HepG2 (cell line): ENCODE results near the gene CDH2. TPM values are rescaled to one million over a fixed set of nuclear protein-coding genes. Genes with fewer than 3 reads are reported as not detected.
A peak's percentile ranks its signal among the peaks of the same experiment; 100 is the strongest.

Experiments
- CEBPG ChIP-seq: IDR thresholded peaks from 2 replicates; pipeline ENCODE4 v1.6.1; 2016
- DZIP1 ChIP-seq: sonication (generic); formaldehyde crosslinking; IDR thresholded peaks from 2 replicates; pipeline ENCODE4 v1.5.0; 2020; ENCODE audit warnings: mild to moderate bottlenecking, missing genetic modification reagents
- GTF3A ChIP-seq: sonication (generic); formaldehyde crosslinking; conservative IDR thresholded peaks from 2 replicates; pipeline ENCODE4 v1.4.0; 2020; ENCODE audit warnings: mild to moderate bottlenecking, missing genetic modification reagents
- HINFP ChIP-seq: sonication (generic); formaldehyde crosslinking; IDR thresholded peaks from 2 replicates; pipeline ENCODE4 v1.4.0; 2020; ENCODE audit warnings: low read depth, mild to moderate bottlenecking, missing genetic modification reagents
- HOXA9 ChIP-seq: sonication (generic); formaldehyde crosslinking; IDR thresholded peaks from 2 replicates; pipeline ENCODE4 v1.8.1; 2022; ENCODE audit warnings: missing genetic modification reagents, mild to moderate bottlenecking, moderate library complexity, borderline replicate concordance
- NCOA2 ChIP-seq: sonication (generic); formaldehyde crosslinking; IDR thresholded peaks from 2 replicates; pipeline ENCODE4 v1.8.0; 2022; ENCODE audit warnings: inconsistent platforms
- ONECUT2 ChIP-seq: sonication (generic); formaldehyde crosslinking; IDR thresholded peaks from 2 replicates; pipeline ENCODE4 v1.4.0; 2020; ENCODE audit warnings: missing genetic modification reagents
- REPIN1 ChIP-seq: sonication (generic); formaldehyde crosslinking; IDR thresholded peaks from 2 replicates; pipeline ENCODE4 v1.8.0; 2022; ENCODE audit warnings: missing genetic modification reagents, low read depth, mild to moderate bottlenecking, borderline replicate concordance
- SETDB1 ChIP-seq: sonication (generic); formaldehyde crosslinking; IDR thresholded peaks from 2 replicates; pipeline ENCODE4 v1.5.1; 2020; ENCODE audit warnings: missing genetic modification reagents, mild to moderate bottlenecking, borderline replicate concordance
- SIN3B ChIP-seq: fragments of 150-350 bp; IDR thresholded peaks from 2 replicates; pipeline ENCODE4 v1.6.1; 2014; ENCODE audit warnings: low read length
- TCF7 ChIP-seq: sonication (generic); IDR thresholded peaks from 2 replicates; pipeline ENCODE4 v1.6.1; 2016; ENCODE audit warnings: antibody characterized with exemption, low read depth
- ZNF232 ChIP-seq: sonication (generic); formaldehyde crosslinking; IDR thresholded peaks from 2 replicates; pipeline ENCODE4 v1.4.0; 2020; ENCODE audit warnings: missing genetic modification reagents, borderline replicate concordance
- ZNF274 ChIP-seq: sonication (generic); formaldehyde crosslinking; IDR thresholded peaks from 2 replicates; pipeline ENCODE4 v1.5.1; 2020; ENCODE audit warnings: mild to moderate bottlenecking, missing genetic modification reagents
- ZNF292 ChIP-seq: sonication (generic); formaldehyde crosslinking; IDR thresholded peaks from 2 replicates; pipeline ENCODE4 v1.8.1; 2022; ENCODE audit warnings: mild to moderate bottlenecking, low read depth, missing genetic modification reagents, borderline replicate concordance
- ZNF432 ChIP-seq: sonication (generic); formaldehyde crosslinking; IDR thresholded peaks from 2 replicates; pipeline ENCODE4 v1.5.0; 2020; ENCODE audit warnings: missing genetic modification reagents, mild to moderate bottlenecking, borderline replicate concordance
- ZNF546 ChIP-seq: sonication (generic); formaldehyde crosslinking; conservative IDR thresholded peaks from 2 replicates; pipeline ENCODE4 v1.8.1; 2023; ENCODE audit warnings: mild to moderate bottlenecking, missing genetic modification reagents
- ZNF547 ChIP-seq: sonication (generic); formaldehyde crosslinking; IDR thresholded peaks from 2 replicates; pipeline ENCODE4 v1.5.1; 2020; ENCODE audit warnings: mild to moderate bottlenecking, missing genetic modification reagents
- ZNF724P ChIP-seq: sonication (generic); formaldehyde crosslinking; IDR thresholded peaks from 2 replicates; pipeline ENCODE4 v1.8.0; 2022; ENCODE audit warnings: missing genetic modification reagents, borderline replicate concordance
- ZNF772 ChIP-seq: sonication (generic); formaldehyde crosslinking; IDR thresholded peaks from 2 replicates; pipeline ENCODE4 v1.5.0; 2020; ENCODE audit warnings: mild to moderate bottlenecking, missing genetic modification reagents
- ZNF781 ChIP-seq: sonication (generic); formaldehyde crosslinking; IDR thresholded peaks from 2 replicates; pipeline ENCODE4 v1.5.1; 2020; ENCODE audit warnings: borderline replicate concordance, mild to moderate bottlenecking, missing genetic modification reagents; ENCODE audit errors: not compliant biosample characterization
- ZNF883 ChIP-seq: sonication (generic); formaldehyde crosslinking; IDR thresholded peaks from 2 replicates; pipeline ENCODE4 v1.5.1; 2020; ENCODE audit warnings: mild to moderate bottlenecking, missing genetic modification reagents; ENCODE audit errors: not compliant biosample characterization
- polyA plus RNA-seq, 8 experiments: library from polyadenylated mRNA; depleted of rRNA in 3 of 8; stranded (reverse) in 7 of 8; unstranded in 1 of 8; fragments of >200 nt; fragmentation: Illumina TruSeq in 4 of 8; extraction: Trizol in 4 of 8; gene quantifications; 2 replicates each; pipeline versions ENCODE4 v1.2.1 to v1.2.3, GENCODE V29; 2011 to 2016; ENCODE audit warnings: low read depth in 4 of 8, missing spikeins in 1 of 8, mixed read lengths in 1 of 8; ENCODE audit not compliant: insufficient read depth in 1 of 8
- total RNA-seq, 5 experiments: library from RNA; depleted of rRNA; stranded (reverse); fragments of >200 nt; fragmentation: Illumina TruSeq; extraction: Trizol; gene quantifications; 2 replicates each; pipeline ENCODE4 v1.2.3, GENCODE V29; 2016; ENCODE audit warnings: low read depth in 1 of 5
- TF ChIP-seq, protein P1 (sequence below): sonication (generic); formaldehyde crosslinking; conservative IDR thresholded peaks from 2 replicates; pipeline ENCODE4 v1.8.0; 2022; ENCODE audit warnings: low read depth, missing genetic modification reagents

The CDH2 gene
- total and polyA plus RNA-seq, 2 of the 13 experiments (the other 11 are each of a cell fraction or from before 2014, with no cell fraction given): 18.6 to 36.1 TPM

DNA sequence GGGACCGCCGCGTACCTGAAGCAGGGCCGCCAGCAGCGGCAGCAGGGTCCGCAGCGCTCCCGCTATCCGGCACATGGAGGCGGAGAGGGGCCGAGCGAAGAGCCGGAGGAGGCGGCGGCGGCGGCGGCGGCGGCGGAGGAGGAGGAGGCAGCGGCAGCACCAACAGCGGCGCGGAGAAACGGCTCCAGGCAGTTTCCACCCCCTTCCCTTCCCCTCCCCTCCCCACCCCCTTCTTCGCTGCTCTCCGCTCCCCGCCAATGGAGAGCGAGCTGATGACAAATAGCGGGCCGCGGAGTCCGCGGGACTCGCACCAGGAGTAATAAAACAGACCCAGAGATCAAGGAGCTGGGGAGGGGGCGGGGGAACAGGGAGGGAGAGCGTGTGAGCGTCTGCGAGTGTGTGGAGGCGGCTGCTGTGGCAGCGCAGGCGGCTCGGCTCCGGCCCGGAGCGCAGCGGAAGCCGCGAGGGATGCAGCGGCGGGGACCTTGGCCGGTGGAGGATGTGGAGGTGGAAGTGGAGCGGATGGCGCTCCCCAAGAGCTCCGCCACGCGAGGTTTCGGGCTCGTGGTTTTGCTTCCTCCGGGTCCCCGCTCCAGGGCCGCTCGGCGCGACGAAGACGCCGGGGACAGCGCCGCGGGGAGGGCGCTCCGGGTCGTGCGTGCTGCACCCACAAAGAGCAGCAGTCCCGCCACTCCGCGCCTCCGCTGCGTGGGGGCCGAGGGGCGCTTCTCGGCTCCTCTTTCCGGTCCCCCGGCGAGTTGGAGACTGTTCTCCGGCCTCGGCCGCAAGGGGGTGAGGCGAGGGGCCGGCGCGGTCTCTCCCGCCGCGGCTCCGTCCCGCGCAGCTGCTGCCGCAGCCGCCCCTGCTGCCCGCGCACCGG, at the start of gene CDH2 (continued):
- TF ChIP-seq DZIP1 (CRISPR knock-in tag): no peak
- 0 out of 2 replicates have a peak, but pooled peaks have one; percentile 2 for TF ChIP-seq ZNF274 (CRISPR knock-in tag)
- TF ChIP-seq ZNF547: no peak
- TF ChIP-seq TCF7: no peak; the same call in 1 of the 2 replicates
- no peak for TF ChIP-seq HINFP (CRISPR knock-in tag)
- peak; percentile 72 for TF ChIP-seq ZNF883 (CRISPR knock-in tag)
- no peak for TF ChIP-seq REPIN1
- TF ChIP-seq ZNF432 (CRISPR knock-in tag): no peak
- no peak for TF ChIP-seq SIN3B
- TF ChIP-seq SETDB1 (CRISPR knock-in tag): no peak
- TF ChIP-seq ZNF772 (CRISPR knock-in tag): no peak
- no peak for TF ChIP-seq HOXA9 (CRISPR knock-in tag)
- peak; percentile 50; the same call in 1 of the 2 replicates for TF ChIP-seq ZNF724P (CRISPR knock-in tag)
- TF ChIP-seq ZNF232: no peak
- TF ChIP-seq ZNF546 (CRISPR knock-in tag): no peak
- no peak for TF ChIP-seq ZNF781
- TF ChIP-seq CEBPG (CRISPR knock-in tag): no peak
- TF ChIP-seq, protein P1, sequence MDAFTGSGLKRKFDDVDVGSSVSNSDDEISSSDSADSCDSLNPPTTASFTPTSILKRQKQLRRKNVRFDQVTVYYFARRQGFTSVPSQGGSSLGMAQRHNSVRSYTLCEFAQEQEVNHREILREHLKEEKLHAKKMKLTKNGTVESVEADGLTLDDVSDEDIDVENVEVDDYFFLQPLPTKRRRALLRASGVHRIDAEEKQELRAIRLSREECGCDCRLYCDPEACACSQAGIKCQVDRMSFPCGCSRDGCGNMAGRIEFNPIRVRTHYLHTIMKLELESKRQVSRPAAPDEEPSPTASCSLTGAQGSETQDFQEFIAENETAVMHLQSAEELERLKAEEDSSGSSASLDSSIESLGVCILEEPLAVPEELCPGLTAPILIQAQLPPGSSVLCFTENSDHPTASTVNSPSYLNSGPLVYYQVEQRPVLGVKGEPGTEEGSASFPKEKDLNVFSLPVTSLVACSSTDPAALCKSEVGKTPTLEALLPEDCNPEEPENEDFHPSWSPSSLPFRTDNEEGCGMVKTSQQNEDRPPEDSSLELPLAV: no peak
- no peak for TF ChIP-seq ONECUT2 (CRISPR knock-in tag)
- TF ChIP-seq GTF3A (CRISPR knock-in tag): no peak
- no peak; the same call in 1 of the 2 replicates for TF ChIP-seq ZNF292 (CRISPR knock-in tag)
- no peak for TF ChIP-seq NCOA2 (CRISPR knock-in tag)
